ENCODE results near the gene ITCH.
"Not testable (repeated sequence)": the region's sequence is repeated elsewhere in the genome, so short reads cannot be mapped to it uniquely, and the experiment has no call there.

Gene ITCH

DNA sequence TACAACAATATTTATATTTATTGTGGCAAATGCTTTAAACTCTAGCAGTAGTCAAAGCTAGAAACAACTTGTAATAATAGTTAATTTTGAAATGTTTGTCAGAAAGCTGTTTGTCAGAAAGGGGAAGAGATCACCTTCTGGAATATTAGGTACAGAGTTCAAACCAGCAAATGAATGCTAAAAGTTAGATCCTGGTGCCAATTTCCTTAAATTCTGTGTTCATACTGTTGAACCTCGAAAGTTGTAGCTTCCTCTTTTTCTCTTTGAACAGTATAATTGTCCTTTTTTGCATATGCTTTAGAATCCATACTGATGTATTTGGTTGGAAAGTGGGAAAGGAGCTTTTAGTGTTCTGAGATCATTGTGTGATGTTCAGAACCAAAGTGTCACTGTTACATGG lies 22.4 kb downstream of the ITCH start:
- no peak for DNase-seq

DNA sequence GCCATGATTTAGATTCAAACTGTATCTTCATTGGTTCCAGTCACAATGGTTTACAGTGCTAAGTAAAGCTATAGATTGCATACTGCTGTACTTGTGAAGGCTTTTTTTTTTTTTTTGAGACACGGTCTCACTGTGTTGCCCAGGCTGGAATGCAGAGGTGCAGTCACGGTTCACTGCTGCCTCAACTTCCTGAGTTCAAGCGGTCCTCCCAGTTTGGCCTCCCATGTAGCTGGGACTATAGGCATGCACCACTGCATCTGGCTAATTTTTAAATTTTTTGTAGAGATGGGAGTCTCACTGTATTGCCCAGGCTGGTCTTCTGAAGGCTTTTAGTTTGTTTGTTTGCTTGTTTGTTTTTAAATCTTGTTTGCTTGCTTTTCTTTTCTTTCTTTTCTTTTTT lies 24.9 kb downstream of the ITCH start:
- no peak for DNase-seq

DNA sequence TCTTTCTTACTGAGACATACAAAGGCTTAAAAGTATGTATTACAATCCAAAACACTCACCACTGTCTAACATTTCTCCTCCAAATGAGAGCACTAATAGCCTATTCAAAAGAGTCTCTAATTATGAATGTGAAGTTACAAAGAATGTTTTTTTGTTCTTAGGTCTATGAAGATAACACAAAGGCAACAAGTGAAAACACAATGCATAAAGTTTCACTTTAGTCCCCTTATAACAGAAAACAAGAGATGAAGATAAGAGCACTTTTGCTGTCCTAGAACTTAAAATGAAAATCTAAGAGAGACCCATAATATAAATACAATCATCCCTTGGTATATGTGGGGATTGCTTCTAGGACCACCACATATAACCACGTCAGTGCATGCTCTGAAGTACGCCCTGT lies 25.6 kb downstream of the ITCH start:
- no peak for DNase-seq

- no peak for DNase-seq
Measured at GRCh38 chr20:34389206-34389953, 26.3 kb downstream of the ITCH start.

GRCh38 chr20:34389954-34390555 lies 27.0 kb downstream of the ITCH start:
- DNase-seq: no peak

DNA sequence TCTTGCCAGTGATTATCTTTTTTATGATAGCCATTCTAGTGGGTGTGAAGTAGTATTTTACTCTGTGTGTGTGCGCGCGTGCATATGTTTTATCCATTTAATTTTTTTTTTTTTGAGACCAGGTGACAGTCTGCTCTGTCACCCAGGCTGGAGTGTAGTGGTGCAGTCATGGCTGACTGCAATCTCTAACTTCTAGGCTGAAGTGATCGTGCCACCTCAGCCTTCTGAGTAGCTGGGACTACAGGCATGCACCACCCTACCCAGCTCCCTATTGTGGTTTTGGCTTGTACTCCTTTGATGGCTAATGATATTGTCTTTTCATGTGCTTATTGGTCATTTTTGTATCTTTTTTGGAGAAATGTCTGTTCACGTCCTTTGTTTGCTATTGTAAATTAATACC lies 33.3 kb downstream of the ITCH start:
- no peak for DNase-seq

- no peak for DNase-seq
Measured at GRCh38 chr20:34397096-34397495, 34.0 kb downstream of the ITCH start.

- not testable (repeated sequence) for DNase-seq
Measured at GRCh38 chr20:34400776-34401175, 37.7 kb downstream of the ITCH start.

GRCh38 chr20:34401741-34402455 lies 38.8 kb downstream of the ITCH start:
- DNase-seq: no peak

GRCh38 chr20:34402461-34402860 lies 39.4 kb downstream of the ITCH start:
- no peak for DNase-seq

DNA sequence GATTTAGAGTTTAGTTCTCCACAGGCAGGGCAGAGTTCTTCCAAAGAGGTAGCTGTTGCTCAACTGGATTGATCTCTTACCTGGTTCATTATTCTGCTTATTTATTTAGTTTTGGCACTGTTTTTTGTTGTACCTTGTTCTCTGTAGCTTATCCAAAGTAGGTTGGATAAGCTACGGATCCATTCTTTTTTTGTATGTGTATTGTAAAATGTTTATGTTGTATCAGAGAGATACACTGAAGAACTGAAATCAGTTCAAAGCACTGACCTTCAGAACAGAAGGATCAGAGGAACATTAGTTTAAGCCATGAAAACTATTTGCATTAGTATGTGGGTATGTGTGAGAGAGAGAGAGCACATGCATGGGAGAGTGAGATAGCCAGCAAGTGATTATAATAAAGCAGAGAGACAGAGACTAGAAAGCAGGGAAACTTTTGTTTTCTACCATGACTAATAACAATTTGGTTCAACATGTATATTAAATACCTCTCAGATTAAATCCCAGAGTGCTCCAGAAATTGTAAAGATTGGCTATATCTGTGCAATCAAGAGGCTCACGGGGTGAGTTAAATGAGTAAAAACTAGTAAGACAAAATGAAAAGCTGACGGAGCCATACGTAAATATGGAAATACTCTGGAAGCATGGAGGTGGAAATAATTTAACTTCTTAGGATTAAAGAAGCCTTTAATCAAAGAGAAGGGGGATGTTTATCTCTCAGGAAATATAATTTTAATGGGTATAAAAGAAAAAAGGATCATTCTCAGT lies 40.2 kb downstream of the ITCH start:
- DNase-seq: no peak

GRCh38 chr20:34403908-34404307 lies 40.8 kb downstream of the ITCH start:
- DNase-seq: no peak

DNA sequence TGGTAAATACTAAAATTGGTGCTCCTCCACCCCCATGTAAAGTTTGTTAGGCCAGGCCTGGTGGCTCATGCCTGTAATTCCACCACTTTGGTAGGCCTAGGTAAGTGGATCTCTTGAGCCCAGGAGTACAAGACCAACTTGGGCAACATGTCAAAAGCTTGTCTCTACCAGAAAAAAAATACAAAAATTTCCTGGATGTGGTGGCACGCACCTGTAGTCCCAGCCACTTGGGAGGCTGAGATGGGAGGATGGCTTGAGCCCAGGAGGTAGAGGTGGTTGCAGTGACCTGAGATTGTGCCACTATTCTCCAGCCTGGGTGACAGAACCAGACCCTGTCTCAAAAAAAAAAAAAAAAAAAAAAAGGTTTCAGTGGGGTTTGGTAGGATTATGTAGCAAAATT lies 41.7 kb downstream of the ITCH start:
- DNase-seq: no peak

GRCh38 chr20:34405247-34405651 lies 42.2 kb downstream of the ITCH start:
- DNase-seq: not testable (repeated sequence)

- DNase-seq: not testable (repeated sequence)
Measured at GRCh38 chr20:34405942-34406341, 42.9 kb downstream of the ITCH start.

GRCh38 chr20:34407962-34408474 lies 44.9 kb downstream of the ITCH start:
- no peak for DNase-seq

DNA sequence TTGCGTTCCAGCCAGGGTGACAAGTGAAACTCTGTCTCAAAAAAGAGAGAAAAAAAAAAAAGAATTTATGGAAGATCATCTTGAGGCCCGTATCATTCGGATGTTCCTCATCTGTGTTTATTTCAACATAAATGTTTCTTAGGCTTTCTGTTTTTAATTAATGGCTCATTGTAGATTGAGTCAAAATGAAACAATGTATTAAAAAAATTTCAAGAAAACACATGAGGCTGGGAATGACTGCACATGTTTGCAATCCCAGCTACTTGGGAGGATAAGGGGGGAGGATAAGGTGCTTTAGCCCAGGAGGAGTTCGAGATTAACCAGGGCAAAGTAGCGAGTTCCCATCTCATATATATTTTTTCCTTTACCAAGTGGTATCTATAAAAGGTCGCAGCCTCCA lies 47.3 kb downstream of the ITCH start:
- DNase-seq: no peak

DNA sequence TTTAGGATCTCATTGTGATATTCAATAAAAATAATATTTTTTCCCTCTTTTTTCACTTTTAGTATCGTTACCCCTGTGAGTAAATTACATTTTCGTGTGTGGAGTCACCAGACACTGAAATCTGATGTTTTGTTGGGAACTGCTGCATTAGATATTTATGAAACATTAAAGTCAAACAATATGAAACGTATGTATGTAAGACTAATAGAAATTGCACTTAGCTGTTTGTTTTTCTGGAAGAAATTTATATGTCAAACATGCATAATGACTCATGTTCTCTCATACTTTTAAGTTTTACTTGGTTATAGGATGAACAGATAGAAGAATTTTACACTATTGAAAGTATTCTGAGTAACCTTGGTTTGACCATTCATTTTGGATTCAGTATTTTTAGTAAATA lies 49.4 kb downstream of the ITCH start:
- DNase-seq: no peak

- DNase-seq: not testable (repeated sequence)
Measured at GRCh38 chr20:34414525-34414924, 51.5 kb downstream of the ITCH start.

GRCh38 chr20:34415079-34415478 lies 52.0 kb downstream of the ITCH start:
- no peak for DNase-seq

DNA sequence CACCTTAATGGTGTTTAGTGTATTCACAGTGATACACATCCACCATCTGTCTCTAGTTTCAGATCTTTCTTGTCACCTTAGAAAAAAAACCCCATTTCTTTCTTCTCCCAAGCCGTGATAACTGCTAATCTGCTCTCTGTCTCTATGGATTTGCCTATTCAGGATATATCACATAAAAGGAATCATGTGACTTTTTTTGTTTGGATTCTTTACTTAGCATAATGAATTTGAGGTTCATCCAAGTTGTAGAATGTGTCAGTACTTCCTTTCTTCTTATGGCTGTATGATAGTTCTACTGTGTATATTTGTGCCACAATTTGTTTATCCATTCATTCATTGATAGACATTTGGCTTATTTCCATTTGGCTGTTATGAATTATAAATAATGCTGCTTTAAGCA lies 57.1 kb downstream of the ITCH start:
- no peak for DNase-seq

DNA sequence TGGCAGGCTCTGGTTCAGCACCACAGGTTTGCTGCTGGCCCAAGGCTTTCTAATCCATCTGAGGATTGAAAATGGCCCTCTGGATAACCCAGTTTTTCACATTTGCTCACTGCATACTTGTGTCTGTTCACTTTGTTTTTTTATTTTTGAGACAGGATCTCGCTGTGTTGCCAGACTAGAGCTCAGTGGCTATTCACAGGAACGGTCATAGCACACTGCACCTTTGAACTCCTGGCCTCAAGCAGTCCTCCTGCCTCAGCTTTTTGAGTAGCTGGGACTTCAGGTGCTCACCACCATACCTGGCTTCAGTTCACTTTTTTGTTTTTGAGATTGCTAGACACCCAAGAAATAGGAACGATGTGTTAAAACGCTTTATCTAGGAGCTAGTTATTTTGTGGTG lies 57.9 kb downstream of the ITCH start:
- DNase-seq: no peak

GRCh38 chr20:34421766-34422466 lies 58.8 kb downstream of the ITCH start:
- no peak for DNase-seq
